OCI-LY1 (cell line): ENCODE measurements around the gene CLDN5.

Experiments used
- CTCF ChIP-seq: fragments of 200-600 bp; sonication (generic), shearing (Covaris generic); IDR thresholded peaks from 2 replicates; pipeline ENCODE4 v1.5.1; 2017; ENCODE audit warnings: mild to moderate bottlenecking, antibody characterized with exemption, low read length, moderate library complexity, mixed read lengths
- EZH2 ChIP-seq: fragments of 200-600 bp; sonication (generic), shearing (Covaris generic); IDR thresholded peaks from 2 replicates; pipeline ENCODE4 v1.8.0; 2017; ENCODE audit warnings: borderline replicate concordance, mixed run types, mild to moderate bottlenecking, antibody characterized with exemption, low read length, moderate library complexity, mixed read lengths

DNA sequence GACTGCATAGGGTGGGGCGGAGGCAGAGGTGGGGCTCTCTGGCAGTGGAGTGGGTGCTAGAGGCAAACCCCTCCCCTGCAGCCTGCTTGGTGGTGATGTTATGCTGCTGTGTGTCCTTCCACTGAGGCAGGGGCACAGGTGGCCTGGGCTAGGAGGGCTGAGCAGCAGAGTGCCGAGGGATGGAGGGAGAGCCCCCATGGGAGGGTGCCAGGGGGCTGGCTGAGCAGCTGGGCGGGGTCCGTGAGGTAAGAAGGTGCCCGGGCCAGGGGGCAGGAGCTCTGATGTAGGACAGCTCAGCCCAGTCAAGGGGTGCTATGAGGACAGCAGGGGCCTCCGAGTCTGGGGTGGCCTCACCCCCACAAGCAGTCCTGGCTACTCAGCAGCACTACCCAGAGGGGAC, 4.2 kb downstream of the CLDN5 start:
- TF ChIP-seq EZH2 = no peak
- no peak for TF ChIP-seq CTCF
